Mesenteric fat pad (tissue), 1 donor: ENCODE measurements around the gene DTD1. TPM values are rescaled to one million over a fixed set of nuclear protein-coding genes. Genes with fewer than 3 reads are reported as not detected.

ENCODE experiments used
- DNase-seq: peaks from one replicate; pipeline ENCODE4 v3.0.0-alpha.2; 2020; ENCODE audit warnings: low spot score
- total RNA-seq: library from RNA; stranded (reverse); fragmentation: NEBNext Ultra II Directional; extraction: Animal tissue kit (Norgen Biotek cat#: 25700); gene quantifications from one replicate; pipeline ENCODE4 v1.2.1, GENCODE V29; 2021
- donor health status: DM: yes; HTN: yes; CAD: no.

DTD1 gene
- total RNA-seq, 1 donor from 2014 or later, result 26.5 TPM

DNA sequence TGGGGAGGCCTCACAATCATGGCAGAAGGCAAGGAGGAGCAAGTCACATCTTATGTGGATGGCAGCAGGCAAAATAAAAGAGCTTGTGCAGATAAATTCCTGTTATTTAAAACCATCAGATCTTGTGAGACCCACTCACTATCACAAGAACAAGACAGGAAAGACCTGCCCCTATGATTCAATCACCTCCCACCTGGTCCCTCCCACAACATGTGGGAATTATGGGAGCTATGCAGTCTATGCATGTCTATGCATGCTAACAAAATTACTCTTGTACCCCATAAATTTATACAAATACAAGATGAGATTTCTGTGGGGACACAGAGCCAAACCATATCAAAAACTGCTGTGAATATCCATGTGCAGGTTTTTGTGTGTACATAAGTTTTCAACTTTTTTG lies 200.2 kb downstream of the DTD1 start:
- no peak for DNase-seq

- no peak for DNase-seq
Observed at GRCh38 chr20:18790787-18791186, 202.9 kb downstream of the DTD1 start.

DNA sequence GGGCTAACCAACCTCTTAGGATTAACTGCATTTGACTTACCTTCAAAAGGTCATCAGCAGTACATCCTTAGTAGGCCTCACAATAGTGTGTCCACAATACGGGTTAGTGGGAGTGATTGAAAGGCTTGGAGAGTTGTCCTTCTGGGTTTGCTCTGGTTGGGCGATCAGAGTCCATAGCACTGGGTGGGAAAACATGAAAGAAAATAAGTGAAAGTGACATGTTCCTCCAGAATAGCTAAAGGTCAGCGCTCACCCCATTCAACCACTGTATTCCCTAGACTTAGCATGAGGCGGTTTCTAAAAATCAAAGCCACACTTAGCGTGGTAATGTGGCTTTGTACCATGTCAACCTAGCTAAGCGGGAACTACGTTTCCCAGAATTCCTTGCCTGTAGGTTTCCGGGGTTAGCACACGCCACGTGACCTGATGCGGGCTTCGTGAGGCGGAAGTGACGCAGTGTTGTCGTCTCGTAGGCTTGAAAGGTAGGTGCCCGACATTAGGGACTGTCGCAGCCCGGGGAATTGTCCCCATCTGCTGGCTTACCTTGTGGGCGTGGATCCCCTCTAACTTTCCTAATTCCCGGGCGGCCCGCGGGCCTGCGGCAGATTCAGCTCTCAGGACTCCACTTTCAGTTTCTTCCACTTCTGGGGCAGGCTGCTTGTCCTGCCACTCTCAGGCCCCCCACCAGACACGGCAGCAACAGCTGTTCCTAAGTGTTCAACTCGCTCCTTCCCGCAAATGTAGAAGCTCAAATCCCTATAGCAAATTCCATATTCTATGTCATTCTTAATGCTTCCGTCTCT lies 206.0 kb downstream of the DTD1 start:
- DNase-seq, result peak; percentile 92

- DNase-seq, result no peak
Observed at GRCh38 chr20:18794428-18794787, 206.6 kb downstream of the DTD1 start.

- DNase-seq, result no peak
Observed at GRCh38 chr20:18795366-18795765, 207.5 kb downstream of the DTD1 start.

DNA sequence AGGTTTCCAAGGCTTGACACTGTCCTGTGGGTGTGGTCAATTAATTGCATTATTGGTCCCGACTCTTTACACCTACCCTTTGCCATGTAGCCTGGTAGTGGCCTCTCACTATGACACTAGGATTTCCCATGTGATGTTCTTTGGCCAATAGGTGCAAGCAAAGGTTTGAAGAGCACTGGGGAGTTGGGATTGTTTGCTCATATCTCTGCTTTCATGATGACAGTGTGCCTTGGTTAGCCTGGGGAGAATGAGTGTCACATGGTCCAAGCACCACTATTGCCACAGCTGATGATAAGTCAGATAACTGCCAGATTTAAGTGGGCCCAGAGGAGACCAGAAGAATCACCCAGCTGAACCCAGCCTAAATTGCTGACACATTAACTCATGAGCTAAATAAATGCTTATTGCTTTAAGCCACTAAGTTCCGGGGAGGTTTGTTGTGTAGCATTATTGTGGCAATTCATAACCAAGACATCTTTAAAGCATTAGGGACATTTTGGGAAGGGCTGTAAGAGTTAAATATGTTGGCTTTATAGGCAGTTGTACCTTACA lies 208.5 kb downstream of the DTD1 start:
- DNase-seq, result no peak

- no peak for DNase-seq
Observed at GRCh38 chr20:18801516-18801915, 213.7 kb downstream of the DTD1 start.

- DNase-seq, result no peak
Observed at GRCh38 chr20:18802012-18802634, 214.3 kb downstream of the DTD1 start.

- DNase-seq, result no peak
Observed at GRCh38 chr20:18805881-18806280, 218.0 kb downstream of the DTD1 start.

- no peak for DNase-seq
Observed at GRCh38 chr20:18808712-18809111, 220.9 kb downstream of the DTD1 start.

DNA sequence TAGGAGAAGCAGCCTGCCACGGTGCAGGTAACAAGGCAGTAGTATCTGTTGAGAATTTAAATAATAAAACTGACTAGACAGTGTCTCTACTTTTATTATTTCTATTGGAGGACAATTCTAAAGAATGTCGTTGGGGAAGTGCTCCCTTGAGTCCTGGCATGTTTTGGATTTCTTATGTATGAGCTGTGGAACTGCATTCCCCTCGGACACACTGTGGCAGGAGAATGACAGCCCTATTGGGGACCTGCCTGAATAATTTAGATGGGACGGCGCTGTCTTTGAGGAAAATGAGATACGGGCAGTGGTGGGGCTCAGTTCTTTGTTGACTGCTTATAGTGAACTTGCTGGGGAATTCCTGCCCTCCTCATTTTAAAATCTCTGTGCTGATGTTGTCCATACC lies 223.3 kb downstream of the DTD1 start:
- DNase-seq, result no peak

DNA sequence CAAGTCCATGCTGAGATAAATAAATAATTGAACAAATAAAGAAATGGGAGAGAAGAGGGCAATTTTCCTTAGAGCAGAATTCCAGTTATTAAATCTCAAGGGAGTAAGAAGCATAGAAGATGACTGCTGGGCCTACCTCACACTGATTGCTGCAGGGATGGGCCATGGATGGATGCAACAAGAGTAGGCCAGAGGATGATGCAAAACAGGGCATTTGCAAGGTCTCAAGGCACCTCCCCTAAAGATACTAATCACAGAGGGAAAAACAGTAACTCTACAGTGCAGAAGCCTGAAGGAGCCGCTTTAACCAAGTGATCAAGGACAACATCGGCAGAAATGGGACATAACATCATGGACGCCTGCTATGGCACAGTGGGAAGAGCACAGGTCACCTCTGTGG lies 224.1 kb downstream of the DTD1 start:
- DNase-seq, result no peak

GRCh38 chr20:18813483-18813882 lies 225.6 kb downstream of the DTD1 start, which contains the start of gene SCP2D1:
SCP2D1 (plus strand) TSS chr20:18813783; CDS start chr20:18813816, 33 bp downstream.
- no peak for DNase-seq

DNA sequence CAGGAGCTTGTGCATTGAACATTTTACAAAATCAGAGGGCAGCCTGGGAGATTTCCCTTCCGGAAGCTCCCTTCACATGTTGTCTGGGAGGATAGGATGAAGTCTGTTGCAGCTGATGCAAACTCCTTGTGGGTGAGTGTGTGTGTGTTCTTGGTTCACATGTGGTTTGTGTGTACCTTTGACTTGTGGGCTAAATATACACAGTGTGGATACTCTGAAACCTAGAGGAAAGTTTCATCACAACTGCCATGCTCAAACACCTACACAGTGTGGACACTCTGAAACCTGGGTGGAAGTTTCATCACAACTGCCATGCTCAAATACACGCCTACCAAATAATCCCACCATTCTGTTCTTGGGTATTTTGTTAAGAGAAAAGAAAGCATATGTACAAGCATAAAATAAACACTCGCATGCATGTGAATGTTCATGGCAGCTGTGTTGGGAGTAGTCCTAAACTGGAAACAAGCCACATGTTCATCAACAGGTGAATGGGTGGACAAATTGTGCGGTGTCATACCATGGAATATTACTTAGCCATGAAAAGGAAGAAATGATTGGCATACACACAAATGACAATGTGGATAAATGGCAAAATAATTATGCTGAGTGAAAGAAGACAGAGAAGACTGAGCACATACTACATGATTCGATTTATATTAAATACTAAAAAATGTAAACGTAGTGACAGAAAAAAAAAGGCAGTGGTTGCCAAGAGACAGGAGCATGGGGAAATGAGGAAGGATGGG lies 227.5 kb downstream of the DTD1 start:
- DNase-seq, result no peak

Other genes with a start within 250 kb of the DTD1 start
- gene DZANK1, start 121.0 kb upstream of the DTD1 start, total RNA-seq, result 1.3 TPM
- 7.5 TPM for gene POLR3F, start 120.7 kb upstream of the DTD1 start, total RNA-seq
- gene RBBP9, start 90.8 kb upstream of the DTD1 start, total RNA-seq, result 16.9 TPM
- gene SEC23B, start 80.1 kb upstream of the DTD1 start, total RNA-seq, result 43.6 TPM
- gene SMIM26, start 20.6 kb upstream of the DTD1 start, total RNA-seq, result 65.9 TPM
- gene SCP2D1, start 225.7 kb downstream of the DTD1 start, total RNA-seq, result not detected